Putamen (tissue), 1 donor: Measurements from ENCODE around the gene RIPOR2.

Experiments
- DNase-seq: peaks from one replicate; pipeline ENCODE4 v3.0.0-alpha.2; 2016; ENCODE audit warnings: low spot score

Gene RIPOR2

GRCh38 chr6:24935366-24936152 is at the start of gene RIPOR2:
Gene RIPOR2 (minus strand): TSS chr6:24935960. CDS start chr6:24935898, 62 bp downstream.
- no peak for DNase-seq

GRCh38 chr6:24985323-24985722 is 49.6 kb upstream of the RIPOR2 start:
- DNase-seq: no peak

- DNase-seq: no peak
Measured at GRCh38 chr6:24982231-24982630, 46.5 kb upstream of the RIPOR2 start.

GRCh38 chr6:24981386-24981760 is 45.6 kb upstream of the RIPOR2 start:
- DNase-seq: no peak

- no peak for DNase-seq
Measured at GRCh38 chr6:24980507-24981385, 45.0 kb upstream of the RIPOR2 start.

GRCh38 chr6:24979176-24979575 is 43.4 kb upstream of the RIPOR2 start:
- no peak for DNase-seq

GRCh38 chr6:24974182-24975171 is 38.7 kb upstream of the RIPOR2 start:
- DNase-seq: no peak

GRCh38 chr6:24972311-24972958 is 36.7 kb upstream of the RIPOR2 start:
- DNase-seq: no peak

GRCh38 chr6:24971067-24971466 is 35.3 kb upstream of the RIPOR2 start:
- DNase-seq: no peak

GRCh38 chr6:24969343-24969860 is 33.6 kb upstream of the RIPOR2 start:
- DNase-seq: no peak

- DNase-seq: no peak
Measured at GRCh38 chr6:24968783-24969182, 33.0 kb upstream of the RIPOR2 start.

GRCh38 chr6:24967211-24967610 is 31.5 kb upstream of the RIPOR2 start:
- DNase-seq: no peak

- DNase-seq: no peak
Measured at GRCh38 chr6:24966381-24966780, 30.6 kb upstream of the RIPOR2 start.

GRCh38 chr6:24963887-24964570 is 28.3 kb upstream of the RIPOR2 start:
- no peak for DNase-seq

GRCh38 chr6:24963339-24963738 is 27.6 kb upstream of the RIPOR2 start:
- DNase-seq: no peak

GRCh38 chr6:24961852-24962251 is 26.1 kb upstream of the RIPOR2 start:
- DNase-seq: no peak

- no peak for DNase-seq
Measured at GRCh38 chr6:24960991-24961475, 25.3 kb upstream of the RIPOR2 start.

GRCh38 chr6:24959319-24959718 is 23.6 kb upstream of the RIPOR2 start:
- DNase-seq: no peak

GRCh38 chr6:24957199-24957598 is 21.4 kb upstream of the RIPOR2 start:
- DNase-seq: no peak

- DNase-seq: no peak
Measured at GRCh38 chr6:24953726-24954125, 18.0 kb upstream of the RIPOR2 start.
